Small intestine (tissue), 7 donors: ENCODE measurements around the gene ADAMTS2. TPM values are rescaled to one million over a fixed set of nuclear protein-coding genes. Genes with fewer than 3 reads are reported as not detected.
"Not testable (repeated sequence)": the region's sequence is repeated elsewhere in the genome, so short reads cannot be mapped to it uniquely, and the experiment has no call there.

Experiments used
- DNase-seq, 2 donors: peaks; one replicate each; pipeline versions ENCODE4 v3.0.0 to v3.0.0-alpha.2; 2013
- FAIRE-seq: peaks from 2 replicates; lab custom pipeline; 2012; peaks lifted over from hg19 to GRCh38; lab: Jason Lieb, UNC
- H3K27ac ChIP-seq, 3 donors: one replicate each; pipeline ENCODE4 v1.5.1; 2013; ENCODE audit warnings: low read length in 2 of 3, mild to moderate bottlenecking in 2 of 3, control low read depth in 1 of 3, inconsistent platforms in 1 of 3, low read depth in 1 of 3, moderate library complexity in 1 of 3
- H3K27me3 ChIP-seq, 3 donors: one replicate each; pipeline ENCODE4 v1.6.1; 2013; ENCODE audit warnings: low read length in 3 of 3, inconsistent platforms in 1 of 3; ENCODE audit not compliant: control insufficient read depth in 3 of 3, insufficient read depth in 3 of 3
- H3K36me3 ChIP-seq, 3 donors: one replicate each; pipeline ENCODE4 v1.6.1; 2013; ENCODE audit warnings: low read length in 3 of 3, inconsistent platforms in 1 of 3, low read depth in 1 of 3, mild to moderate bottlenecking in 1 of 3, moderate library complexity in 1 of 3; ENCODE audit not compliant: control insufficient read depth in 3 of 3, insufficient read depth in 2 of 3
- H3K4me1 ChIP-seq, 3 donors: one replicate each; pipeline ENCODE4 v1.6.1; 2013; ENCODE audit warnings: low read length in 2 of 3, inconsistent platforms in 1 of 3, low read depth in 1 of 3, mild to moderate bottlenecking in 1 of 3, moderate library complexity in 1 of 3; ENCODE audit not compliant: control insufficient read depth in 3 of 3, insufficient read depth in 2 of 3
- H3K4me3 ChIP-seq, 3 donors: one replicate each; pipeline ENCODE4 v1.5.1; 2013; ENCODE audit warnings: low read length in 3 of 3, control low read depth in 1 of 3, inconsistent platforms in 1 of 3, low read depth in 1 of 3, mild to moderate bottlenecking in 1 of 3, moderate library complexity in 1 of 3
- H3K9me3 ChIP-seq, 2 donors: one replicate each; pipeline ENCODE4 v1.6.1; 2013; ENCODE audit warnings: low read depth in 1 of 2, low read length in 1 of 2; ENCODE audit not compliant: control insufficient read depth in 2 of 2, insufficient read depth in 1 of 2
- whole genome bisulfite sequencing, 3 donors: extraction: QIAGEN DNeasy Blood & Tissue Kit; methylation state at CpG; one replicate each; pipeline ENCODE4 v1.1.7; 2013; 5-methylcytosine and 5-hydroxymethylcytosine counted together
- polyA plus RNA-seq, 4 donors: library from polyadenylated mRNA; stranded (reverse) in 3 of 4; unstranded in 1 of 4; fragments of 200-250 nt in 3 of 4; fragments of 120-200 nt in 1 of 4; gene quantifications; one replicate each; pipeline versions ENCODE4 v1.2.1 to v1.2.3, GENCODE V29; 2013
- donor health status: healthy with polysubstance abuse.
- donor health status: control.
- donor health status: control.
- donor health status: Bipolar disorder and iron deficiency.
- donor health status: healthy.

The ADAMTS2 gene
- polyA plus RNA-seq, 4 donors, result 0.22 to 6.3 (median 2.4) TPM

- not testable (repeated sequence) for H3K4me1 ChIP-seq, DNase-seq, H3K27ac ChIP-seq, H3K4me3 ChIP-seq, FAIRE-seq, H3K27me3 ChIP-seq, H3K9me3 ChIP-seq, H3K36me3 ChIP-seq
- WGBS, 3 donors, result 90 to 93% (median 93%) methylated on average over 10 of the region's 10 CpGs
Observed at GRCh38 chr5:179283908-179284307, 61.4 kb downstream of the ADAMTS2 start.

GRCh38 chr5:179281694-179282093, 63.6 kb downstream of the ADAMTS2 start:
- 88 to 97% (median 94%) methylated on average over 1 of the region's 1 CpG for WGBS, 3 donors
- no peaks in the 10 kb centered on the region for H3K27me3 ChIP-seq
- DNase-seq (no peak), FAIRE-seq (no peak)
- H3K4me3 ChIP-seq, result no peak overlapping the region
- no peaks in the 10 kb centered on the region for H3K4me1 ChIP-seq
- H3K36me3 ChIP-seq, result no peaks in the 10 kb centered on the region
- no peak overlapping the region for H3K27ac ChIP-seq
- no peaks in the 10 kb centered on the region for H3K9me3 ChIP-seq

- Histone ChIP-seq H3K4me1 (no peaks in the 10 kb centered on the region), H3K9me3 (no peaks in the 10 kb centered on the region), H3K27ac (no peak overlapping the region), H3K4me3 (no peak overlapping the region), H3K36me3 (no peaks in the 10 kb centered on the region), H3K27me3 (no peaks in the 10 kb centered on the region)
- FAIRE-seq (no peak), DNase-seq (no peak)
- 85 to 91% (median 88%) methylated on average over 8 of the region's 8 CpGs for WGBS, 3 donors
Observed at GRCh38 chr5:179280095-179280490, 65.2 kb downstream of the ADAMTS2 start.

- no peaks in the 10 kb centered on the region for H3K36me3 ChIP-seq
- no peak overlapping the region for H3K27ac ChIP-seq
- DNase-seq (no peak), FAIRE-seq (no peak)
- H3K9me3 ChIP-seq, result no peaks in the 10 kb centered on the region
- no peak overlapping the region for H3K4me3 ChIP-seq
- H3K4me1 ChIP-seq, result no peaks in the 10 kb centered on the region
- WGBS, 3 donors, result 64 to 75% (median 70%) methylated on average over 14 of the region's 14 CpGs
- H3K27me3 ChIP-seq, result no peaks in the 10 kb centered on the region
Observed at GRCh38 chr5:179279347-179280094, 65.7 kb downstream of the ADAMTS2 start.

DNA sequence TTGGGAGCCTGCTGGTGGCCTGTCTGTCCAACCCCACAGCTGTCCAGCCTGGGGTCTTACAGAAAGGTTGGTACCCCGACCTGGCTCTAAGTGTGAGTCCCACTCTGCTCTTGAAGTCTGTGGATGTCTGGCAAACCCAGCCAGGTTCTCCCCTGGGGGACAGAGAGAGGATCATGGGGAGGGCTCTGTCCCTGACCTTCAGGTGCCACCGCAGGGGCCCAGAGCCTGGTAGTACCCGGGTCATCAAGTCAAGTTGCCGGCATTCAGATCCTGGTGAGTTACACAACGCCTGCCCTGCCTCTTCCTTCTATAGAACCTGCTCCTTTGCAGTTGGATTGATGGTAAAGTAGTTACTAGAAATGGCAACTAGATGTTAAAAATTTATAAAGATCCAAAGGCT, 66.7 kb downstream of the ADAMTS2 start:
- Histone ChIP-seq H3K4me1 (no peaks in the 10 kb centered on the region), H3K27ac (no peak overlapping the region), H3K4me3 (no peak overlapping the region), H3K36me3 (no peaks in the 10 kb centered on the region), H3K9me3 (no peaks in the 10 kb centered on the region), H3K27me3 (no peaks in the 10 kb centered on the region)
- DNase-seq, result no peak
- FAIRE-seq, result no peak
- WGBS, 3 donors, result 35 to 60% (median 37%) methylated on average over 5 of the region's 5 CpGs

GRCh38 chr5:179278119-179278518, 67.1 kb downstream of the ADAMTS2 start:
- H3K27me3 ChIP-seq, result no peaks in the 10 kb centered on the region
- 60 to 64% (median 63%) methylated on average over 10 of the region's 10 CpGs for WGBS, 3 donors
- no peak for FAIRE-seq
- H3K27ac ChIP-seq, result no peak overlapping the region
- no peaks in the 10 kb centered on the region for H3K9me3 ChIP-seq
- no peaks in the 10 kb centered on the region for H3K36me3 ChIP-seq
- DNase-seq, result no peak
- H3K4me3 ChIP-seq, result no peak overlapping the region
- H3K4me1 ChIP-seq, result no peaks in the 10 kb centered on the region

DNA sequence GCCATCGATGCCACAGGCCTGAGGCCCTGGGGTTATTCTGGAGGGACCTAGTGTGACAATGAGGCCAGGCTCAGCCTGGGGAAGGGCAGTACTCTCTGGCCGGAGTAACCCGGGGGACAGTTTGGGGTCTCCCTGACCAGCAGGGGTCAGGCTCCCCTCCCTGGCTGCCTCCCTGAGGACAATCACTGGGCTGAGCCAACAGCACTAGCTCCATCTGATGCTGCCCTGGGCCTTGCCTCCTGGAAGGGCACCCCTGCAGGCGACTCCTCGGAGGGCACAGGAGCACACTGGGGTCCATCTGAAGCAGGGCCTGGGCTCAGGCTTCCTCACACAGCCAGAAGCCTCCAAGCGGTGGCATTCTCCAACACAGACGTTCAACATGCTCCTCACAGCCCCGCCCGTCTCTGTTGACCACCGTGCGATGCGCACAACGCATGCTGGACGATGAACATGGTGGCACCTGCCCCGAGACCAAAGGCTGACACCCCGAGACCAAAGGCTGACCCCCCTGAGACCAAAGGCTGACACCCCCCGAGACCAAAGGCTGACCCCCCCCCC, 68.3 kb downstream of the ADAMTS2 start:
- FAIRE-seq, result no peak
- H3K4me1 ChIP-seq, result no peaks in the 10 kb centered on the region
- peak overlapping the region in 1 of 3 donors; percentile 59 for H3K27ac ChIP-seq
- H3K27me3 ChIP-seq, result no peaks in the 10 kb centered on the region
- DNase-seq, result no peak
- 83 to 84% (median 84%) methylated on average over 15 to 17 of the region's 17 CpGs for WGBS, 3 donors
- no peak overlapping the region for H3K4me3 ChIP-seq
- H3K36me3 ChIP-seq, result peaks cover 0 to 2% (median 0%) of the 10 kb centered on the region in 3 donors
- H3K9me3 ChIP-seq, result no peaks in the 10 kb centered on the region

DNA sequence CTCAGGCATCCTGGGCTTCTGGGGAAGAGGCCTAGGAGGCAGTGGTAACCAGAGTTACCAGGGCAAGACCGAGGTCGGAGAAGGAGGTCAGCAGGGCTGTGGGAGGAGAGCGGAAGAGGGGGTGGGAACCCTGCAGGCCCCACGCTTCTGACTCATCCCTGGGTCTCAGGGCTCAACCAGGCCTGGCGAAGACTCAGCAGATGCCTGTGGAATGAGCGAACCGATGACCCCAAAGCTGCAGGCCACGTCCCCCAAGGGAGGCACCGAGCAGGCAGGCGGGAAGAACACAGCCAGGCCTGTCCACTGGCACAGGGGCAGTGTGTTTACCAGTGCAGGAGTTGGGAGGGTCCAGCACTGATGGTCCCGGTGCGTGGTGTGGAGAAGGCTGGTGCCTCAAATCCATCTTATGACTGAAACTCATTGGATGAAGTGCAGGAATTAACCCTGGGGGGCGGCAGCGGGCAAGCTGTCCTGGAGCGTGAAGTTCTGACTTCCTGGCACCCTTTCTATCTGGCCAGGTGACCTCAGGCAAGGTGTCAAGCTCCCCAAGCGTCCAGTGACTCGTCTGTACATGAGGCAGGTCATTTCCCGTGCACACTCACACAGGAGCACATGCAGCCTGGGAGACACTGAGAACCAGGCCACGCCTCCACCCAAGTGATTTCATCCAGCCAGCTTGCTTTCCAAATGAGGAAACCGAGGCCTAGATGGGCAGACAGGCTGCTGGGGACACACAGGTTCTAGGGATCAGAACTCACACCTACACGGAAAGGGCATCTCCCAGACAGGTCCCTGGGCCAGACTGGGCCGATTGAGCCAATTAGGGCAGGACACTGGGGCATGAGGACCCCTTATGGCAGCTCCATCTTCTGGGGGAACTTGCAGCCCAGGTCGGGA, 69.1 kb downstream of the ADAMTS2 start:
- no peaks in the 10 kb centered on the region for H3K27me3 ChIP-seq
- H3K27ac ChIP-seq, result peak overlapping the region in 1 of 3 donors; percentile 59
- DNase-seq (no peak), FAIRE-seq (no peak)
- H3K4me3 ChIP-seq, result no peak overlapping the region
- H3K36me3 ChIP-seq, result peaks cover 0 to 2% (median 0%) of the 10 kb centered on the region in 3 donors
- H3K9me3 ChIP-seq, result no peaks in the 10 kb centered on the region
- H3K4me1 ChIP-seq, result no peaks in the 10 kb centered on the region
- WGBS, 3 donors, result 73 to 83% (median 80%) methylated on average over 22 to 23 of the region's 23 CpGs
